ENCODE results near the gene NSUN6.

DNA sequence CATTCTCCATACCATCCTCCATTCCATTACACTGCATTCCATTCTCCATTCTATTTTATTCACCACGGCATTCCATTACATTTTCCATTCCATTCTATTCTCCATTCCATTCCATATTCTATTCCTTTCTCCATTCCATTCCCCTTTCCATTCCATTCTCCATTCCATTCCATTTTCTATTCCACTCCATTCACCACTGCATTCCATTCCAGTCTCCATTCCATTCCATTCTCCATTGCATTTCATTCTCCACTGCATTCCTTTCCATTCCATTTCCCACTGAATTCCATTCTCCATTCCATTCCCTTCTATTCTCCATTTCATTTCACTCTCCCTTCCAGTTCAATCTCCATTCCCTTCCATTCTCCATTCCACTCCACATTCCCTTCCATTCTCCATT is 79.6 kb downstream of the NSUN6 start:
- no peak for TF ChIP-seq POLR2A (IDR thresholded peaks at IDR 0.05)
- TF ChIP-seq, protein P1, sequence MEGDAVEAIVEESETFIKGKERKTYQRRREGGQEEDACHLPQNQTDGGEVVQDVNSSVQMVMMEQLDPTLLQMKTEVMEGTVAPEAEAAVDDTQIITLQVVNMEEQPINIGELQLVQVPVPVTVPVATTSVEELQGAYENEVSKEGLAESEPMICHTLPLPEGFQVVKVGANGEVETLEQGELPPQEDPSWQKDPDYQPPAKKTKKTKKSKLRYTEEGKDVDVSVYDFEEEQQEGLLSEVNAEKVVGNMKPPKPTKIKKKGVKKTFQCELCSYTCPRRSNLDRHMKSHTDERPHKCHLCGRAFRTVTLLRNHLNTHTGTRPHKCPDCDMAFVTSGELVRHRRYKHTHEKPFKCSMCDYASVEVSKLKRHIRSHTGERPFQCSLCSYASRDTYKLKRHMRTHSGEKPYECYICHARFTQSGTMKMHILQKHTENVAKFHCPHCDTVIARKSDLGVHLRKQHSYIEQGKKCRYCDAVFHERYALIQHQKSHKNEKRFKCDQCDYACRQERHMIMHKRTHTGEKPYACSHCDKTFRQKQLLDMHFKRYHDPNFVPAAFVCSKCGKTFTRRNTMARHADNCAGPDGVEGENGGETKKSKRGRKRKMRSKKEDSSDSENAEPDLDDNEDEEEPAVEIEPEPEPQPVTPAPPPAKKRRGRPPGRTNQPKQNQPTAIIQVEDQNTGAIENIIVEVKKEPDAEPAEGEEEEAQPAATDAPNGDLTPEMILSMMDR (IDR thresholded peaks at IDR 0.05): no peak

All from heart left ventricle (tissue), 13 donors.